DMS53 (cell line): Measurements from ENCODE around the gene ANO6.
A peak's percentile ranks its signal among the peaks of the same experiment; 100 is the strongest.

Experiments
- DNase-seq: peaks from one replicate; lab custom pipeline; 2025; lab: John Stamatoyannopoulos, UW

The ANO6 gene

DNA sequence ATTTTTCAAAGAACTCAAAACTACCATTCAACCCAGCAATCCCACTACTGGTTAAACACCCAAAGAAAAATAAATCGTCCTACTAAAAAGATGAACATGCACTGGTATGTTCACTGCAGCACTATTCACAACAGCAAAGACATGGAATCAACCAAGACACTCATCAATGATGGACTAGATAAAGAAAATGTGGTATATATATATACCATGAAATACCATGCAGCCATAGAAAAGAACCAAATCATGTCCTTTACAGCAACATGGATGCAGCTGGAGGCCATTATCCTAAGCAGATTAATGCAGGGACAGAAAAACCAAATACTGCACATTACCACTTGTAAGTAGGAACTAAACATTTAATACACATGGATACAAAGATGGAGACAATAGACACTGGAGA lies 3.8 kb upstream of the ANO6 start:
- no peak for DNase-seq

DNA sequence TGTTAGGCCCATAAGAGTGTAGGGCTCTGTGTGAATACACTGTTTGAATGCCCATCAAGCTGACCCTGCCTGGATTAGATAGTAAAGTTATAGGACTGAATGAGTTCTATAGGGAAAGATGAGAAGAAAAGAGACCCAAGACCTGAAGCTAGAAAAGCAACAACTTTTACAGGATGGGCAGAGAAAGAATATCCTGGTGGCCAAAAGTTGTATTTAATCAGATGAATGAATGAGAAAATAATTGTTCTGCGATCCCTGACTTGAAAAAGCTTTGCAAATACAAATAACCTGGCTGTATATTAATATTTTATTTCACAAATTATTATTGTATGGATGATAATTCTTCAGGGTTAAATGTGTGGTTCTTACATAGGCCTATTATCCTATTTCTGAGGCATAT lies 2.8 kb upstream of the ANO6 start:
- no peak for DNase-seq

DNA sequence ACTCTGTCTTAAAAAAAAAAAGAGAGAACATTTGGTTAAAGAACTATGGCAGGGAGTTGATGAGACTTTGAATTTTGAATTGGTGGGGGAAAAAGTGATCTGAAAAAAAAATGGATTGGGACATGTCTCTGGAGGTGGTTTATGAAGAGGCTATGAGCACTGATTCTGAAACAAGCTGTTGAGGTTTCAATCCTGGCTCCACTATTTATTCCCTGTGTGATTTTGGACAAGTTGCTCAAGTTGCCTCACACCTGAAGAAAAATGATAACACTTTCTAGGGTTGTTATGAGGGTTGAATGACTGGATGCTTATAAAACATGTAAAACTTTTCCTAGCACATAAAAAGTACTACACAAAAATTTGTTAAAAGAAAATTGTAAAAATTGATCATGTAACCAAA lies 1.8 kb upstream of the ANO6 start:
- DNase-seq = no peak

DNA sequence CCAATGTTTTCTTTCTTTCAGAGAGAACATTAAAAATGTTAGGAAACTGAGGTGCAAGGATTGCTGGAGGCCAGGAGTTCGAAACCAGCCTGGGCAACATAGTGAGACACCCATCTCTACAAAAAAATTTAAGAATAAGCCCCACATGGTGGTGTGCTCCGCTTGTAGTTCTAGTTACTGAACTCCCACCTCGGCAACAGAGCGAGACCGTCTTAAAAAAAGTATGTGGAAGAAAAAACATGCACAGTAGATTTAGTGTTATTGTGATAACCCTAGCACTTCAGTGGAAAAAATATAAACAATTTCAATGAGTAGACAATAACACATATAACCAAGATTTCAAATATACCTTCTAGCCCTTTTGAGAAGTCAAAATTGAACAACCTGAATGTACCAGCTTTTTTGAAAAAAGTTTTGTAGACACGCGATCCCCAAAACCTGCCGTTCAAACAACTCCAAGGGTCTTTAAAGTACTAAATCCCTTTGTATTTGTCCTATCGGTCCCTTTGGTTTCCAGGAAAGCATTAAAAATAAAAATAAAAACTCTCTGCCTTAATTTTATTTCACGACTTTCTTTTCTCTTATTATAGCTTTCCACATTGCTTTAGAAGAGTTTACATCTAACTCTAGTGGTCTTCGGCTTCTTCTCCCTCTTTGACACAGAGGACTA lies 1.0 kb upstream of the ANO6 start:
- peak; percentile 46 for DNase-seq

DNA sequence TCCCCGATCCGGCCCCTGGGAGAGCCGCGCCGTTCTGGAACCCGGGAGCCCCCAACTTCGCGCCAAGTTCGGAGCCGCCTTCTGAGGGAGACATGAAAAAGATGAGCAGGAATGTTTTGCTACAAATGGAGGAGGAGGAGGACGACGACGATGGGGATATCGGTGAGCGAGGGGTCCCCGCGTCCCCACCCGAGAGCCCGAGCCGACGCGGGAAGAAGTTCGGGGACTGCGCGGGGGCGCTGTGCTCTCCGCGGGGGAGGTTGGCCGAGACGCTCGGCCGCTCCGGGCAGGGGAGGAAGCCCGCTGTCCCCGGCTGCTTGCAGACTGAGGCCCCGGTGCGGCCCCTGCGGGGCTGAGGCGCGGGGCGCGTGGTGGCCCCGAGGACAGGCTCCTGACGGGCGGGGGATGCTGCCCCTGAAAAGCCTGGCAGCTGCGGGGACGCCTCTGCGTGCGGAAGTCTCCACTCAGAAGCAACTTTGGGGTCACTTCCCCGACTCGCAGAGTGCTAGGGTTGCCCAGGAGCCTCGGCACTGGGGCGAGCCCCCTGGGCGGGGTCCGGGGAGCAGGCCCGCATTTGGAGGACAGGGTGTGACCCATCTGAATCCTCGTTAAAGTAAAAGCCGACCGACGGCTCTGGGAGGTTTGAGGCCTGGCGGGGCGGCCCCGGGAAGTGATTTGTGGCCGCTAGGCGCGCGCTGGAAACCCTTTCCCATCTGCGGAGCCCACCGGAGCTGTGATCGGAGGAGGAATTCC lies 511 bp downstream of the ANO6 start:
- DNase-seq = peak; percentile 79

DNA sequence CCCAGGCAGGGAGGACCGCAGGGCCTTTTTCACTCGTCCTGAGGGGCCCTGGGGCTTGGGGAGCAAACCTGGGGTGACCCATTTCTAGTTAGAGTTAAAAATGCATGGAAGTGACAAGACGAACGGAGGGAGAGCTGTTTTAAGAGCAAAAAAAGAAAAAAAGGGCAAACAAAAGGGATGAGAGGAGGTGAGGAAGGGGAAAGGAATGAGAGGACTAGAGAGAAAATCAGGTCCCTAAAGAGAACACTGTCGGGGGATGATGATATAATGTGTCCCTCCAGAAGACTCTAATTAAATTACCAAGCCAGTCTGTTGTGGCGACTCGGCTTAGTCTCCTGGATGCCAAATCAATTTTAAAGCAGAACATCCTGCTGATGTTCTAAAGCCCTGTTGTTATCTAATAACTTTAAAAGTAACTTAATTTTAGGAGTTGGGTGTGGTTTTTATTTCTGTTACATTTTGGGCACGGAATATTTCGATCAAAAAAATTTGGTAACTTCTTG lies 1.1 kb downstream of the ANO6 start:
- DNase-seq = peak; percentile 57

DNA sequence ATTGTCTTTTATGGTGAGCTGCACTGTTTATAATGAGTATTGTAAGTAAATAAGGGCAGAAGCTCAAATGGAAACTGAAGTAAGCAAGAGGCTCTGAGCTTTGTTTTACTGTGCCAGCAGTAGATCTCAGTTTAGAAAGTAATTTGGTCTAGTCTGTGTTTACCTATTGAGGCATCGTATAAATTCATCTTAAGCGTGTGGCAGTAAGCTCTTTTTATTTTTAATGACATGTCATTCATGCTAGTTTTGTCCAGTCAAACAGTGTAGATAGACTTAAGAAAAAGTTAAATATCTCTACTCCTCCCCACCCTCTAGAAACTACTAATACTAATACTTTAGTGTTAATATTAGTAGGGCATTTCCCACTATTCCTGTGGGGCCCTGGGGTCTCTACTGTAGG lies 2.0 kb downstream of the ANO6 start:
- peak; percentile 48 for DNase-seq

DNA sequence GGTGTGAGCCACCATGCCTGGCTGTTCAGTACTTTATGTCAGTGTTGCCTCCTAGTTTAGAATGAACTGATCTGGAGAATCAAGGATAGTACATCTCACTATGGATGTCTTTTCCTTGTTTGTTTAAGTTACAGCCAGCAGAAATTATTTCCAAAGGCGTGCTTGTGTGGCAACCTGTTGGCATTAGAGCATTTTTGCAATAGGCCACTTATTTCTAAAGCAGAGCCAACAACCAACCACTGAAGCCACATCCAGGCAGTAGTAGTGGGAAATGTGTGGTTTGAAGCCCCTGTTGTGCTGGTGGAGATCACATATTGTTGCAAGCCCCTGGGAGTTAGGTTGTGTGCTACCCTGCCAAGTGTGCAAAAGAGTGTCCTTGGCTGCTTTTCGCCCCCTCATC lies 3.7 kb downstream of the ANO6 start:
- DNase-seq = no peak

DNA sequence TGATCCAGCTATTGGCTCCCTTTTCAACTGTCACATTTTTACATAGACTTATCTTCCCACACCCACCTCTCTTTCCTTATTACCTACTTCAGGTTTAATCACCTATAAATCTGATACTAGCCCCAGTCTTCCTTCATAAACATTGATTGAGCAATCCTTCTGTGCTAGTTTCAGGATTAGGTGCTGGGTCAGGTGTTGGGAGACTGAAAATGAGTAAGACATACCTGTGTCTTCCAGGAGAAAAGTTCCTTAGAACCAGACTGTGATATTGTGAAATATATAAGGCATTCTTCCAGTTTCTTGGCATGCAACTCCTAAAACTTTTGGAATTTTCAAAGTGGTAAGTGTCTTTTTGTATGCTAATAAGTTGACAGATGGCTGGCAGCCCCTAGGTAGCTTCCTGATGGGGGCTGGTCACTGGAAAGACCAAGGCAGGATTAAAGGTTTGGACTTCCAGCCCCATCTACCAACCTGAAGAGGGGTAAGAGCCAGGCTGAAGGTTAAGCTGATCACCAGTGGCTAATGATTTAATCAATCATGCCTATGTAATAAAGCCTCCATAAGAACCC lies 4.6 kb downstream of the ANO6 start:
- DNase-seq = no peak

DNA sequence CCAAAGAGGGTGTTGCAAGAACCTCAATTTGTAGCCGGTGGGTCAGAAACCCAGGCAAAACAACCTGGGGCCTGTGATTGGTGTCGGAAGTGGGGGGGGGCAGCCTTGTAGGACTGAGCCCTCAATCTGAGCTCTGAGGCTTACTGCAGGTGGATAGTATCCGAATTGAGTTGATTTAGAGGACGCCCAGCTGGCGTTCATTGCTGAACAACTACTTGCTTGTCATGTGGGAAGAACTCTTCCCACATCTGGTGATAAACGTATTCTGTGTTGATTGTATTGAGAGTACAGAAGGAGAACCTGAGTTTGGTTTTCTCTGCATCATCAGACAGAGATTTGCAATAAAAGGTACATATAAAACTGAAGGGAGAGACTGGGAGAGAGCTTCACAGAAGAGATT lies 5.1 kb downstream of the ANO6 start:
- DNase-seq = no peak

DNA sequence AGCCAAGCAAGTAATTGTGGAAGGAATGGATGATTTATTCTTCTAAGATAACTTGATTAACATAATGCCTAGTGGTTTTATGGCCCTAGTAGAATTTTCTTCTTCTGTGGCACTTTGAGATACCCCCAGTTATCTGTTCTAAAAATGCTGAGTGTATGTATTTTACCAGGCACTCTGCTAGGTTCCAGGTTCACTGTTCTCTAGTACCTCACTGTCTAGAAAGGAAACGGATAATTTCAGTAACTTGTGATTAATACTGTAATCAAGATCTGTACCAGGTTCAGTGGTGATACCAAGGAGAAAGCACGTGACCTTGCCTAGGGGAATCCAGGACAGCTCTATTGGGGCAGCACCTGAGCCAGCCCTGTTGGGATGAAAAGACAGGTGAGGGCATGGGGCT lies 8.0 kb downstream of the ANO6 start:
- no peak for DNase-seq

DNA sequence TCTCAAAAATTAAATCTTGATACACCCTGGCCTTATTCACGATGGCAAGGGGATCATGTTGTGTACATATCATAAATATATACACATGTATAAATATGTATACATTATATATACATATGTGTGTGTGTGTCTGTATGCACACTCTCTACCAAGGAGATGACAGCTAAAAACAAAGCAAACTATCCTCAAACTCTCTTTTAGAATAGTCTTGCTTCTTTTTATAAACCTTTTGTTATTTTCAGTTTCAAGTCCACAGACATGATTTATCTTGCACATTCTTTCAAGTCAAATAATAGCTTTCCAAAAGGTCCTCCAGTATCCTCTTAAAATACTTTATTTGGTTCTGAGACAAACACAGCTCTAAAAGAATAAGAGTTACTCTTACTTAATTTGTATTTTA lies 8.4 kb downstream of the ANO6 start:
- no peak for DNase-seq

DNA sequence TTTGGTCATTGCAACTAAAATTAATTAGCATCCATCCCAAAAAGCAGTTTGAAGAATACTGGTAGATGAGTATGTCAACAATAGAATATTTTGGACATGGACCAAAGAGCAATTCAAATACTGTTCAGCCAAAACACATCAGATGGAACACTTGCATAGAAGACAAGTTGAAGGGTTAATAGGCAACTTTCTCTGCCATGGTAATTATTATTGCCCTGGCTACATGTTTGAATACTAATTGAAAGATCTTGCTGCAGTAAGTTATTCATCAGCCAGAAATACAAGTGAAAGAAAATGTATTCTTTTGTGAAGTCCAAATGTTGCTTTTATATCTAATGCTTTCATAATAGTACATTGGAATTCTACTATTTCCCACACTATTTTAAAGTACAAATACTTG lies 10.1 kb downstream of the ANO6 start:
- no peak for DNase-seq

DNA sequence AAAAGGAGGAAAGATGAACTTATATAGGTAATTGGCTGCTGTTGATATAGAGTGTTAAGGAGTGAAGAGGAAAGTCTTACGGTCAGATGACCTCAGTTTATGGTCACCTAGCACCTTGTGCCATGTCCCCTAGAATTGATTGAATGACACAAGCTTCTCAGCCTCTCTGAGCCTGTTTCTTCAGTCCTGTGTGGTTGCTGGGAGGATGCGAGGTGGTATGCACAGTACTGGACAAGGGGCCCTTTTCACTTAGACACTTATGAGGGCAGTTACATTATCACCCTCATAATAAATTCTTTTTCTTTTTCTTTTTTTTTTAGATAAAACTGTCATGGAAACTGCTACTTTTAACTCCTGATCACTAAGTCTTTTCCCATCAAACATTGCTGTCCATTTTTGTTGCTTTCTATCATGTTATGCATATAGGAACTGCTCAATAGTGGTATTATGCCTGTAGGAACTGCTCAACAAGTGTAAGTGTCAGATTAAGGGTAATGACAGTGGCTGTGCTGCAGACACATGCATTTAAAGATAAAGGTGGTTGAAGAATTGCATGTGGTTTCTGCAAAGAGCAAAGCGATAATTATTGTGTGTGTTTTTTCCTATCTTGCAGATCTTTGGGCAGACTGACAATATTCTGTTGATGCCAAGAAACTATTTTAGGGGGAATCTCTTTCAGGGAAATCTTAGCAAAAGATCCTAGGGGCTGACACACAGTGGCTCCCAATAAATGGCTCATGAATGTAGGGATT lies 11.6 kb downstream of the ANO6 start:
- DNase-seq = no peak

DNA sequence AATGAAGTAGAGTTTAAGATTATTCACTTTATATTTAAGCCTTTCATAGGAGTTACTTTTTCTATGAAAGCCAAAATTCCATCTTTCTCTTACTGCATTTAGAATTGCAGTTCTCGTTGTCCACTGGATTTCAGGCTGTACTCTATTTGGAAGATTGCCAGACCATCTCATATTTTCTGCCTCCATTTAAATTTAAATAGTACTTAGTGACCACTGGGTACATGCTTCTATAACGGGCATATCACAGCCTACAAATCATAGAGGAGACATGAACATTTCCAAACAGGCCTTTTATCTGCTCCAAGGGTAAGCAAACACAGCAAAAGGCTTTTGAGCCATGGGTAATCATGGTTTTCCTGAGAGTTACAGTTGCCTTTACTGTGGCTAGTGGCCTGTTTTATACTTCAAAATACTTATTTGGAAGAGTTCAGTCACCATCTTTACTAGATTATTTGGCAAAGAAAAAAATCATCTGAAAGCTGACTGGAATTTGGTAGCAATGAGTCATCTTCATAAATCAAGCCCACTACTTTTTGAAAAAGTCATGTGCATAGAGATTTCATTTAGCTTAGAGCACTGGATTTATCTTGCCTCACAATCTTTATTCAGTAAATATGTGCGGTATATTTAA lies 15.7 kb downstream of the ANO6 start:
- peak; percentile 33 for DNase-seq

DNA sequence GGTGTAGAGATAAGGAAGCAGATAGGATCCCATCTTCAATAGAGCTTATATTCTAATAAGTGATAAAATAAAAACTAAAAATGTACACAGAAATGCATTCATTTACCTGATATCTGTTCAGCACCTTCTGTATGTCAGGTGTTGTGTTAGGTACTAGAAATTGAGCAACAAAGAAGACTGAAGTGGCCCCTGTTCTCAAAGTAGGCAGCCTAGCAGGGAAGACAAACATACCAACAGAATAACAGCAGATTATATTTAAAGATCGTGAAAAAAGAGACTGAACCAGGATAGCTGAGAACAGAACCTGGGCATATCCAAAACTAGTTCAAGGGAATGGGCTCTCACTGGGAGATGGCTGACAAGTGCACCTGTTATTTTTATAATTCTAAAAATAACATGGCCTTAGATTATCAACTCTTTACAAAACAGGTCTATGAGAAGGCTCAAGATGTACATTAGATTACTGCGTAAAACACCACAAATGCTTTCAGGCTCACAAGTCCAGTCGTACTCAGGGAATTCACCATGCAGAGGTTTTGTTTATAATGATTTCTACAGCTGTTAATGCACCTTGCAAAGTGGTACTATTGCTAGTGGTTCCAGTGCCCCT lies 16.4 kb downstream of the ANO6 start:
- DNase-seq = no peak

DNA sequence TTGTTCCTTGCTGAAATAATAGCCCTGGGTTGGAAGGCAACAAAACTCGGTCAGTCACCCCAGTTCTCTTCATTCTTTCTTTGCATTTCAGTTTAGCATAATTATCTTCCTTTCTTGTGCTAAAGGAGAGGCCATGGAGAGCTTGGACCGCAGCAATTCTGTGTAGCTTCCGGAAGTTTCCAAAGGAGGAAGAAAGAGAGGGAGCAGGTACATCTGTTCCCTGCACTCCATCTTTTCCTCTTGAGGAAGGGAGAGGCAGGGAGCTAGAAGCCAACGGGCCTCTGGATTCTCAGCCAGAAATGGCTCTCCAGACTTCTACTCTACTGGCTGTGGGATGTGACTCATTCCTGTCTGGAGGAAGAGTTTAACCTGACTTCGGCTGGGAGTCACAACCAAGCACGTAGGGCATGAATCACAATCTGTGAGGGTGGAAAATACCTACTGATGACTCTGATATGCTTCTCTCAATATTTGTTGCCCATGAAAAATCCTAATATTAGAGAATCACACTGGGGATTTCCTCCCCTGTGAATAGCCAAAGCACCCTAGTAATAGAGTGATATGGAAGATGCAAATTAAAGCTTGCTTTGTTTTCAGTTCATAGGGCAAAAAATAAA lies 17.0 kb downstream of the ANO6 start:
- peak; percentile 91 for DNase-seq

DNA sequence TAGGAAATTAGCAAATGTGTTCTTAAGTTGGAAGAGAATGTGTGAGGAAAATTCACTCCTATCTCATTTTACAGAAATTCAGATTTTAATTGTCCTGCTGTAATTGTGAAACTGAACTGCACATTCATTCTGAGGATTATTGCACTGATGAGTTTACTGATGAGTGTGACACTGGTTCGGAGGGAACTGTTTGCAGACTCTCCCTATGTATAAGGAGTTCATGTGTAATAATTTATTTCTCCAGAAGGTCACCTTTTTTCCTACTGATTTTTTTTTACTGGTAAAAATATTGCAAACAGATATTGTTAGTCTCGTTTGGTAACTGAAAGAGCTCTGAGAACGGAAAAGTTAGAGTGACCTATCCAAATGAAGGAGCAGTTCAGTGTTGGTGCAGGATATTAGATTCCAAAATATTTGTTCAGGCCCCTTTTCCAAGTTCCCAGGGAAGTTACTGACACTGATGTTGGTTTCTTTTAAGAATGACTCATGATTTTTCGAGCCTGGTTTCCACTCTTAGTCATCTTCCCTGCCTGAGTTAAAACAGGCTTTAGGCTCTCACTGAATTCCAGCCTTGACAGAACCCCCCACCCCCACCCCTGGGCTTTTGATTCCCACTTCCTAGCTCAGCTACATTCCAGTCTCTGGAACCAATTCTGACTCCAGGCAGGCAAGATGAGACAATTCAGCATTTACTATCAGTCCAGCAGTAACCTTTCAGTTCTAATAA lies 18.4 kb downstream of the ANO6 start:
- peak; percentile 88 for DNase-seq

DNA sequence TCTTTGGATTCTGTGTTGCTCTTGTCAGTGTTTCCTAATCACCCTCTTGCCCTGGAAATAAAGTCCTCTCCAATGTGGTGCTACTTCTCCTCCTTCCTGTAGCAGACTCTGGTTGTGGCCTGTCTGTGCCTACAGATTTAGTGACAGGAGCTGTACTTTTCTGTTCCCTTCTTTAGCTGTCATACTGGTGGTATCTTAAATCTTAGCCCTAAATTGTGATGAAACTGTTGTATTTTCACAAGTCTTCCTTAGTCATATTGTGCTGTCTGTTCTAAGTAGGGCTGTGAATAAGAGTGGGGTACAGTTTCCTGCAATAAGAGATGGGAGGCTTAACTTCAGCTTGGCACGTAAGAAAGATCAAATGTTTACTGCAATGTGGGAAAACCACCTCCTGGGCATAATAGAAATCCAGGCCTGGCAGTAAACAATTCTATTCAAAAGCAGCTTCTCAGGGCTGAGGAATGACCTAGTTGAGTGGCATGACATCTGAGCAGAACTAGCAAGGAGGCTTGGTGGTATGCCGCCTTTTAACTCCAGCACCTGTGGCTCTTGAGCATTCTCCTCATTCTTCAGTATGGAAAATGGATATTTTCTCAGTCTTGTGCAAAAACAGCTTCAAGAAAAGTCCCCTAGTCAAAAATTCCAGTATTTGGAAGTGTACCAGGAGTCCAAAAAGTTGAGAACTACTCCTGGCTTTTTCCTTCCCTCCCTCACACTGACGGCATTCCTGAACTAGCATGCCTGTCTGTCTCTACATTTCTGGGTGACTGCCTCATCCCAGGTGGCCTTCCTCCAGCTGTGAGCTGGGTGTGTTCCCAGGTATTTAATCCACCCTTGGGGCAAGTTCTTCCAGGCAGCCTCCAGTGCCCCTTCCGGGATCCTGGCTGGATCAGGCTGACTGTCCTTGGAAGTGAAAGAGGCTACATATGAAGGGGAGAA lies 19.5 kb downstream of the ANO6 start:
- peak; percentile 37 for DNase-seq
